Heart right ventricle (tissue), 16 donors: ENCODE data around the gene PTPRD. TPM values are rescaled to one million over a fixed set of nuclear protein-coding genes. Genes with fewer than 3 reads are reported as not detected.

ENCODE experiments used
- ATAC-seq, 8 donors: fragments of 200-7000 bp; cut with Tn5 transposase; one replicate each; pipeline ENCODE4 v1.9.1; 2020; ENCODE audit warnings: mild to moderate bottlenecking in 8 of 8, moderate library complexity in 8 of 8, moderate number of reproducible peaks in 1 of 8
- DNase-seq, 2 donors: peaks; one replicate each; pipeline ENCODE4 v3.0.0-alpha.2; 2020
- H3K27ac ChIP-seq, 10 donors: fragments of 200-600 bp; sonication (generic) in 2 of 10; one replicate each; pipeline versions ENCODE4 v1.5.0 to v1.8.0; 2020 to 2022; ENCODE audit warnings: mild to moderate bottlenecking in 3 of 10
- H3K27me3 ChIP-seq, 7 donors: fragments of 200-600 bp; one replicate each; pipeline ENCODE4 v1.8.0; 2021 to 2022; ENCODE audit warnings: mild to moderate bottlenecking in 2 of 7
- H3K36me3 ChIP-seq, 9 donors: fragments of 200-600 bp; sonication (generic) in 1 of 9; one replicate each; pipeline versions ENCODE4 v1.5.0 to v1.8.0; 2020 to 2022; ENCODE audit warnings: mild to moderate bottlenecking in 2 of 9
- H3K4me1 ChIP-seq, 9 donors: fragments of 200-600 bp; sonication (generic) in 1 of 9; one replicate each; pipeline versions ENCODE4 v1.5.0 to v1.8.0; 2020 to 2022; ENCODE audit warnings: mild to moderate bottlenecking in 4 of 9
- H3K4me3 ChIP-seq, 10 donors: fragments of 200-600 bp; sonication (generic) in 2 of 10; one replicate each; pipeline versions ENCODE4 v1.5.0 to v1.8.0; 2020 to 2022; ENCODE audit warnings: mild to moderate bottlenecking in 7 of 10, moderate library complexity in 2 of 10
- H3K9me3 ChIP-seq, 11 donors: fragments of 200-600 bp in 10 of 11; sonication (generic) in 2 of 11; one replicate each; pipeline versions ENCODE4 v1.5.0 to v1.8.0; 2013 to 2022; ENCODE audit warnings: mild to moderate bottlenecking in 2 of 11, control low read depth in 1 of 11, moderate library complexity in 1 of 11
- CTCF ChIP-seq, 9 donors: fragments of 200-600 bp; sonication (generic) in 2 of 9; IDR thresholded peaks; one replicate each; pipeline versions ENCODE4 v1.5.0 to v1.8.0; 2021 to 2022; ENCODE audit warnings: antibody characterized with exemption in 9 of 9, mild to moderate bottlenecking in 5 of 9, moderate library complexity in 1 of 9
- WGBS, 2 donors: extraction: QIAGEN DNeasy Blood & Tissue Kit; methylation state at CpG; one replicate each; pipeline ENCODE4 v1.1.7; 2013; ENCODE audit warnings: inconsistent platforms in 1 of 2; 5-methylcytosine and 5-hydroxymethylcytosine counted together
- intact Hi-C, 10 donors: fragments of 100-400 bp; cut with DNase I; formaldehyde crosslinking; loops; one replicate each; pipeline versions ENCODE4 v1.11.1 to v1.14.2; 2022
- polyA plus RNA-seq, 2 donors: library from polyadenylated mRNA; stranded (reverse); fragments of 200-250 nt; gene quantifications; one replicate each; pipeline ENCODE4 v1.2.3, GENCODE V29; 2013
- total RNA-seq, 10 donors: library from RNA; stranded (reverse); fragmentation: NEBNext Ultra II Directional in 3 of 10; extraction: Animal tissue kit (Norgen Biotek cat#: 25700) in 3 of 10; gene quantifications; one replicate each; pipeline versions ENCODE4 v1.2.1 to v1.2.4, GENCODE V29; 2021 to 2023
- donor health status: Arrhythmogenic right ventricular cardiomyopathy.
- donor health status: ischemic (EF 13 %, LVEDD 7.1; RV severe dilation, severe dysfunction).
- donor health status: healthy with polysubstance abuse.
- donor health status: DM: no; HTN: yes; CAD: no.
- donor health status: DM: no; HTN: no; CAD: no.
- donor health status: ischemic (EF 25% LVEDD 6.9; RV normal size, moderate dysfunction).
- donor health status: ischemic (EF 25% LVEDD 5.7; RV mildly dilated, moderate dysfunction).
- donor health status: healthy.
- donor health status: DM: yes; HTN: yes; CAD: no.
- donor health status: Ischemic cardiomyopathy.
- donor health status: ischemic (EF 35%, LVEDD 5.7; RV mildly dilated, moderate dysfunction).
- donor health status: nonischemic (EF 11% LVEDD 7.7; RV severe dilation, severe dysfunction).
- donor health status: DM: yes; HTN: yes; CAD: no.
- donor health status: PGD.
- donor health status: ischemic (EF 29% LVEDD 5.4; RV normal size, mild dysfunction).
- donor health status: nonischemic (EF 23%, LVEDD 6.1; RV moderate dilation, normal function).

Gene PTPRD
- total and polyA plus RNA-seq, 12 donors: 1.4 to 25.2 (median 13.0) TPM

DNA sequence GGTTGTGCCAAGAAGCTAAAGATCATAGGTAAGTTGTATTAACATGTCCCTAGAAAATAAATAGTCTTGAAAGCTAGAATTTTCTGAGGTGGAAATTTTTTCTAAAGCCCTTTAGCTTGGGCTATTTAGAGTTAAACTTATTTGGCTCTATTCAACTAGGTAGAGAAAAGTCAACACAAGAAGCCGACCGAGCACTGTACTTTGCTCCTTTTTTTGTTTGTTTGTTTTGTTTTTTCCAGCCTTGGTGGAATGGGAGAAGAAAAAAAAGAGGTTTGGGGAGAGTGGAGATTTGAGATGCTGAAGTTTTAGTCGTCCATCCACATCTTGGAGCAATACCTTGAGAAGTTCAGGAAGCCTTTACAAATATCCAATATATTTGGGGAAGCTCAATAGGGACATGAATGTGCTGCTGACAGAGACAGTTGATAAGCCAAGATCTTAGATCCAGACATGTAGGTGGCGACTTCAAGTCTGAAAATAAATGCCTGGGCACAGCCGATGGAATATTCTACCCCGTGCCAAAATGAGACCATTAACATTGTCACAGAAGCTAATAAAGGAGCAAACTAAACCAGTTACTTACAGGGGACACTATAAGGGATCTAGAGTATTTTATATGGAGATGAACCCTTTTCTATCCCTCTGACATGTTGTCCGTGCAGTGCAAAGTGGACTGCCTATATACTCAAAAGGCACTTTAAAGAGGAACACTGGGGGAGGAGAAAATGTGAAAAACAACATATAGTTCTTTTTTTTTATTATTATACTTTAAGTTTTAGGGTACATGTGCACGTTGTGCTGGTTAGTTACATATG is 466.1 kb downstream of the PTPRD start:
- Histone ChIP-seq H3K4me3 (no peak overlapping the region), H3K27me3 (no peaks in the 10 kb centered on the region), H3K27ac (no peak overlapping the region), H3K36me3 (no peaks in the 10 kb centered on the region), H3K9me3 (peaks cover 0 to 7% (median 0%) of the 10 kb centered on the region in 11 donors), H3K4me1 (no peaks in the 10 kb centered on the region)
- 47 to 52% methylated on average over 8 of the region's 8 CpGs for WGBS, 2 donors
- ATAC-seq (peak in 4 of 8 donors; percentile 24 to 62 (median 48)), DNase-seq (no peak)
- intact Hi-C loops: no loop called here
- TF ChIP-seq CTCF (IDR thresholded peaks at IDR 0.05): no peak

DNA sequence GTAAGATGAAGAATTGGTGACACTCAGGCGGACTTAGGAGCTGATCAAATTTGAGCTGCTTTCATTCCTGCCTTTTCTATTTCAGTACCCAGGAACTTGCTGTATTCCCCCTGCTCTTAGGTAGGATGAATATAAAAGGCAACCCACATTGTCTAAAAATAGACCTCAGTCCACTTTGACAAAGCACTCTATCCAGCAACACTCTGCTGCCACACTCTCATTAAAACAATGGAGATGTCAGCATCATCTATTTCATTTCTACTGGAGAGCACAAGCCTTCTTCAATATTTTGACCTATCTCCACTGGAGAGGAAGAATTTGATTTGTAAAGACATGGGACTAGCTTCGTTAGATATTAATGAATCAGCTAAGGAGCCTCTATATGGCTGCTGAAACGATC is 468.4 kb downstream of the PTPRD start:
- intact Hi-C loops: no loop called here
- DNase-seq (peak in 1 of 2 donors; percentile 5), ATAC-seq (peak; percentile 63 to 97 (median 89))
- Histone ChIP-seq H3K9me3 (peaks cover 0 to 8% (median 0%) of the 10 kb centered on the region in 11 donors), H3K4me1 (no peaks in the 10 kb centered on the region), H3K4me3 (no peak overlapping the region), H3K36me3 (no peaks in the 10 kb centered on the region), H3K27ac (peak overlapping the region in 6 of 10 donors; percentile 18 to 68 (median 52)), H3K27me3 (no peaks in the 10 kb centered on the region)
- TF ChIP-seq CTCF (IDR thresholded peaks at IDR 0.05): no peak
- WGBS, 2 donors: 28 to 51% methylated on average over 3 of the region's 3 CpGs

DNA sequence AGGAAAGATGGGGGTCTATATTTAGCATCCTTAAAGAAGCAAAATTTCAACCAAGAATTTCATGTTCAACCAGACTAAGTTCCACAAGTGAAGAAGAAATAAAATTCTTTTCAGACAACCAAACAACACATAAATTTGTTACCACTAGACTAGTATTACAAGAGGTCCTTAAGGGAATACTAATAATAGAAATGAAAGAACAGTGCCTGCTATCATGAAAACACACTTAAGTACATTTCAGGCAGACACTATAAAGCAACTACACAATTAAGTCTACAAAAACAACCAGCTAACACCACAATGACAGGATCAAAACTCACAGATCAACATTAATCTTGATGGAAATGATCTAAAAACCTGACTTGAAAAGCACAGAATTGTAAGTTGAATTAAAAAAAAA is 477.2 kb downstream of the PTPRD start:
- H3K4me3 ChIP-seq: no peak overlapping the region

GRCh38 chr9:10134266-10134665 is 478.5 kb downstream of the PTPRD start:
- 79 to 84% methylated on average over 4 of the region's 4 CpGs for WGBS, 2 donors
- no peak for DNase-seq
- intact Hi-C loops: no loop called here
- TF ChIP-seq CTCF (IDR thresholded peaks at IDR 0.05): no peak
- Histone ChIP-seq H3K9me3 (peaks cover 0 to 27% (median 0%) of the 10 kb centered on the region in 11 donors), H3K27ac (no peak overlapping the region), H3K4me1 (no peaks in the 10 kb centered on the region), H3K36me3 (no peaks in the 10 kb centered on the region), H3K27me3 (no peaks in the 10 kb centered on the region), H3K4me3 (no peak overlapping the region)
- no peak for ATAC-seq

More for the DNA sequence above, 477.2 kb downstream of the PTPRD start:
- Histone ChIP-seq H3K36me3 (no peaks in the 10 kb centered on the region), H3K27me3 (no peaks in the 10 kb centered on the region), H3K27ac (no peak overlapping the region), H3K9me3 (peaks cover 0 to 29% (median 0%) of the 10 kb centered on the region in 11 donors), H3K4me1 (no peaks in the 10 kb centered on the region)
- TF ChIP-seq CTCF (IDR thresholded peaks at IDR 0.05): no peak
- intact Hi-C loops: no loop called here
- DNase-seq (no peak), ATAC-seq (peak in 1 of 8 donors; percentile 42)
